Gastrocnemius medialis (tissue), 4 donors: Measurements from ENCODE around the gene PTPRT.

Experiments used
- CTCF ChIP-seq, 5 experiments: fragments of 450-650 bp in 3 of 5; fragments of 200-600 bp in 2 of 5; sonication (generic) in 2 of 5; IDR thresholded peaks in 4 of 5; conservative IDR thresholded peaks in 1 of 5; 1 replicate in 4 of 5; 2 replicates in 1 of 5; pipeline ENCODE4 v1.5.1; 2016 to 2019; ENCODE audit warnings: antibody characterized with exemption in 5 of 5, mild to moderate bottlenecking in 3 of 5, moderate library complexity in 3 of 5
- POLR2A ChIP-seq, 2 donors: fragments of 450-650 bp; IDR thresholded peaks; one replicate each; pipeline ENCODE4 v1.6.1; 2017; ENCODE audit warnings: antibody characterized with exemption in 2 of 2, mild to moderate bottlenecking in 2 of 2, moderate library complexity in 2 of 2

GRCh38 chr20:42186337-42186736 lies 1003.4 kb downstream of the PTPRT start:
- TF ChIP-seq CTCF (IDR thresholded peaks at IDR 0.05 in 4 of 5, conservative IDR thresholded peaks at IDR 0.05 in 1 of 5) (no peak), POLR2A (IDR thresholded peaks at IDR 0.05) (no peak)
